Endothelial cell of umbilical vein (primary cell): Measurements from ENCODE around the gene SLC1A4.

ENCODE experiments used
- CTCF ChIP-seq, 2 donors: IDR thresholded peaks; 1 replicate in 1 of 2; 2 replicates in 1 of 2; pipeline ENCODE4 v1.5.1; 2011; ENCODE audit warnings: low read length in 2 of 2, mild to moderate bottlenecking in 2 of 2, moderate library complexity in 2 of 2, control low read depth in 1 of 2, inconsistent platforms in 1 of 2, low read depth in 1 of 2; ENCODE audit not compliant: insufficient read depth in 1 of 2; ENCODE audit errors: extremely low read depth in 1 of 2
- EZH2 ChIP-seq: IDR thresholded peaks from 2 replicates; pipeline ENCODE4 v1.6.1; 2012; ENCODE audit warnings: borderline replicate concordance, low read depth, mild to moderate bottlenecking, moderate library complexity, low read length, inconsistent platforms; ENCODE audit not compliant: severe bottlenecking
- FOS ChIP-seq: IDR thresholded peaks from 2 replicates; pipeline ENCODE4 v1.6.1; 2011; ENCODE audit warnings: mild to moderate bottlenecking, low read length, moderate library complexity, borderline replicate concordance; ENCODE audit not compliant: insufficient read depth
- JUN ChIP-seq: IDR thresholded peaks from 2 replicates; pipeline ENCODE4 v1.6.1; 2011; ENCODE audit warnings: borderline replicate concordance, low read depth; ENCODE audit not compliant: insufficient read length, insufficient read depth
- MAX ChIP-seq: IDR thresholded peaks from 2 replicates; pipeline ENCODE4 v1.6.1; 2011; ENCODE audit not compliant: insufficient read depth, insufficient read length
- MYC ChIP-seq: IDR thresholded peaks from one replicate; pipeline ENCODE4 v1.6.1; 2011; ENCODE audit warnings: mild to moderate bottlenecking, low read depth, low read length
- POLR2A ChIP-seq: IDR thresholded peaks from 2 replicates; pipeline ENCODE4 v1.6.1; 2012; ENCODE audit warnings: low read depth, mild to moderate bottlenecking, control low read depth, low read length

GRCh38 chr2:64992990-64993389 is 3.8 kb downstream of the SLC1A4 start:
- TF ChIP-seq POLR2A: no peak
- no peak for TF ChIP-seq CTCF (IDR thresholded peaks at IDR 0.05; ENCODE audit: extremely low read depth in 1 of 2, insufficient read depth in 1 of 2, low read depth in 1 of 2, low read length in 2 of 2)
- TF ChIP-seq FOS: no peak
- TF ChIP-seq MAX: no peak
- no peak for TF ChIP-seq MYC
- TF ChIP-seq EZH2: no peak
- TF ChIP-seq JUN: no peak
